ENCODE results near the gene MAPKBP1. TPM values are rescaled to one million over a fixed set of nuclear protein-coding genes. Genes with fewer than 3 reads are reported as not detected.

MAPKBP1 gene
- total RNA-seq, 4 donors from 2014 or later: 4.2 to 8.4 (median 5.4) TPM

GRCh38 chr15:41811432-41812195 lies 37.3 kb downstream of the MAPKBP1 start:
- Histone ChIP-seq H3K27me3 (no peaks in the 10 kb centered on the region), H3K27ac (no peak overlapping the region), H3K9me3 (no peaks in the 10 kb centered on the region), H3K4me3 (no peak overlapping the region), H3K4me1 (no peaks in the 10 kb centered on the region), H3K36me3 (peaks cover 0 to 5% of the 10 kb centered on the region in 2 donors)
- peak; percentile 67 to 80 for DNase-seq
- TF ChIP-seq POLR2A (IDR thresholded peaks at IDR 0.05): no peak
- TF ChIP-seq, protein P1, sequence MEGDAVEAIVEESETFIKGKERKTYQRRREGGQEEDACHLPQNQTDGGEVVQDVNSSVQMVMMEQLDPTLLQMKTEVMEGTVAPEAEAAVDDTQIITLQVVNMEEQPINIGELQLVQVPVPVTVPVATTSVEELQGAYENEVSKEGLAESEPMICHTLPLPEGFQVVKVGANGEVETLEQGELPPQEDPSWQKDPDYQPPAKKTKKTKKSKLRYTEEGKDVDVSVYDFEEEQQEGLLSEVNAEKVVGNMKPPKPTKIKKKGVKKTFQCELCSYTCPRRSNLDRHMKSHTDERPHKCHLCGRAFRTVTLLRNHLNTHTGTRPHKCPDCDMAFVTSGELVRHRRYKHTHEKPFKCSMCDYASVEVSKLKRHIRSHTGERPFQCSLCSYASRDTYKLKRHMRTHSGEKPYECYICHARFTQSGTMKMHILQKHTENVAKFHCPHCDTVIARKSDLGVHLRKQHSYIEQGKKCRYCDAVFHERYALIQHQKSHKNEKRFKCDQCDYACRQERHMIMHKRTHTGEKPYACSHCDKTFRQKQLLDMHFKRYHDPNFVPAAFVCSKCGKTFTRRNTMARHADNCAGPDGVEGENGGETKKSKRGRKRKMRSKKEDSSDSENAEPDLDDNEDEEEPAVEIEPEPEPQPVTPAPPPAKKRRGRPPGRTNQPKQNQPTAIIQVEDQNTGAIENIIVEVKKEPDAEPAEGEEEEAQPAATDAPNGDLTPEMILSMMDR (IDR thresholded peaks at IDR 0.05 in 4 of 5, conservative IDR thresholded peaks at IDR 0.05 in 1 of 5): peak; percentile 87 to 93 (median 93)
- intact Hi-C loops (cut with DNase I; ENCODE audit: low total_unique reads): loop anchor here (1.0 to 5.0 kb wide), 3 partner anchors 37 to 254 kb away; partner anchors contain the start of genes MAPKBP1 and TYRO3
- ATAC-seq: peak; percentile 94 to 97
- in situ Hi-C loops (cut with MboI; ENCODE audit: low sequenced_read_pairs in 4 of 4): loop anchor here (5.0 to 25.0 kb wide), 4 partner anchors 39 to 207 kb away; partner anchors contain the start of gene MAPKBP1 (in 3 of the 4)

GRCh38 chr15:41812820-41813375 lies 38.6 kb downstream of the MAPKBP1 start:
- no peak for TF ChIP-seq POLR2A (IDR thresholded peaks at IDR 0.05)
- TF ChIP-seq, protein P1 (IDR thresholded peaks at IDR 0.05 in 4 of 5, conservative IDR thresholded peaks at IDR 0.05 in 1 of 5): no peak
- Histone ChIP-seq H3K36me3 (peaks cover 0 to 17% of the 10 kb centered on the region in 2 donors), H3K4me3 (no peak overlapping the region), H3K27me3 (no peaks in the 10 kb centered on the region), H3K9me3 (no peaks in the 10 kb centered on the region), H3K27ac (no peak overlapping the region), H3K4me1 (no peaks in the 10 kb centered on the region)
- DNase-seq: no peak
- ATAC-seq: no peak
- intact Hi-C loops (cut with DNase I; ENCODE audit: low total_unique reads) (loop anchor here (5.0 kb wide), 2 partner anchors 211 to 256 kb away; partner anchors contain the start of gene TYRO3), in situ Hi-C loops (cut with MboI; ENCODE audit: low sequenced_read_pairs in 4 of 4) (loop anchor here (5.0 to 25.0 kb wide), 4 partner anchors 41 to 208 kb away; partner anchors contain the start of gene MAPKBP1 (in 3 of the 4))

GRCh38 chr15:41813426-41813825 lies 39.1 kb downstream of the MAPKBP1 start:
- Histone ChIP-seq H3K27ac (no peak overlapping the region), H3K36me3 (peaks cover 0 to 23% of the 10 kb centered on the region in 2 donors), H3K4me1 (no peaks in the 10 kb centered on the region), H3K4me3 (no peak overlapping the region), H3K9me3 (no peaks in the 10 kb centered on the region), H3K27me3 (no peaks in the 10 kb centered on the region)
- TF ChIP-seq, protein P1 (IDR thresholded peaks at IDR 0.05 in 4 of 5, conservative IDR thresholded peaks at IDR 0.05 in 1 of 5): no peak
- TF ChIP-seq POLR2A (IDR thresholded peaks at IDR 0.05): no peak
- ATAC-seq (no peak), DNase-seq (no peak)
- in situ Hi-C loops (cut with MboI; ENCODE audit: low sequenced_read_pairs in 4 of 4): loop anchor here (5.0 to 25.0 kb wide), 4 partner anchors 41 to 209 kb away; partner anchors contain the start of gene MAPKBP1 (in 3 of the 4)
- intact Hi-C loops (cut with DNase I; ENCODE audit: low total_unique reads): loop anchor here (5.0 kb wide), 2 partner anchors 211 to 256 kb away; partner anchors contain the start of gene TYRO3

GRCh38 chr15:41814534-41814933 lies 40.2 kb downstream of the MAPKBP1 start:
- in situ Hi-C loops (cut with MboI; ENCODE audit: low sequenced_read_pairs in 4 of 4): loop anchor here (5.0 to 25.0 kb wide), 4 partner anchors 42 to 210 kb away; partner anchors contain the start of gene MAPKBP1 (in 3 of the 4)
- Histone ChIP-seq H3K4me1 (no peaks in the 10 kb centered on the region), H3K36me3 (peaks cover 0 to 33% of the 10 kb centered on the region in 2 donors), H3K9me3 (no peaks in the 10 kb centered on the region), H3K4me3 (no peak overlapping the region), H3K27ac (no peak overlapping the region), H3K27me3 (no peaks in the 10 kb centered on the region)
- no peak for DNase-seq
- ATAC-seq: no peak
- TF ChIP-seq, protein P1 (IDR thresholded peaks at IDR 0.05 in 4 of 5, conservative IDR thresholded peaks at IDR 0.05 in 1 of 5): no peak
- intact Hi-C loops (cut with DNase I; ENCODE audit: low total_unique reads): loop anchor here (5.0 kb wide), 2 partner anchors 212 to 257 kb away; partner anchors contain the start of gene TYRO3
